ENCODE measurements around the gene ADGRA3.

DNA sequence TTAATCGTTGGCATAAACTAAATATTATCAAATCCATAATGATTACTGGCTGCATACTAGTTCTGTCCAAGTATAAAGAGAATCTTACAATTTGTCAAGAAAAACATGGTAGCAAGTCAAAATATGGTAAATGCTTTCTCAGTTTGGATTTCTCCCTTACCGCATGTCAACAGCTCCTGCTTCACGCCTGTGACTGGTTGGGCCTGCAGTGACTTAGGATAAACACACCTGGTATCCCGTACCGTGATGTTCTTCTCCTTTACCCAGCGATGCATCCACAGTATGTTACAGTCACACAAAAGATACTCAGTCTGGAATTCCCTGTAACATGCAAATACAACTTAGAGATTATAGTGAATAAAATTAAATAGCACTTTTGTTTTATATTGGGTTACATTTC, 71.1 kb downstream of the ADGRA3 start:
- TF ChIP-seq POLR2A (IDR thresholded peaks at IDR 0.05) (no peak), POLR2AphosphoS5 (IDR thresholded peaks at IDR 0.05) (no peak), EP300 (IDR thresholded peaks at IDR 0.05) (no peak)
- TF ChIP-seq, protein P1, sequence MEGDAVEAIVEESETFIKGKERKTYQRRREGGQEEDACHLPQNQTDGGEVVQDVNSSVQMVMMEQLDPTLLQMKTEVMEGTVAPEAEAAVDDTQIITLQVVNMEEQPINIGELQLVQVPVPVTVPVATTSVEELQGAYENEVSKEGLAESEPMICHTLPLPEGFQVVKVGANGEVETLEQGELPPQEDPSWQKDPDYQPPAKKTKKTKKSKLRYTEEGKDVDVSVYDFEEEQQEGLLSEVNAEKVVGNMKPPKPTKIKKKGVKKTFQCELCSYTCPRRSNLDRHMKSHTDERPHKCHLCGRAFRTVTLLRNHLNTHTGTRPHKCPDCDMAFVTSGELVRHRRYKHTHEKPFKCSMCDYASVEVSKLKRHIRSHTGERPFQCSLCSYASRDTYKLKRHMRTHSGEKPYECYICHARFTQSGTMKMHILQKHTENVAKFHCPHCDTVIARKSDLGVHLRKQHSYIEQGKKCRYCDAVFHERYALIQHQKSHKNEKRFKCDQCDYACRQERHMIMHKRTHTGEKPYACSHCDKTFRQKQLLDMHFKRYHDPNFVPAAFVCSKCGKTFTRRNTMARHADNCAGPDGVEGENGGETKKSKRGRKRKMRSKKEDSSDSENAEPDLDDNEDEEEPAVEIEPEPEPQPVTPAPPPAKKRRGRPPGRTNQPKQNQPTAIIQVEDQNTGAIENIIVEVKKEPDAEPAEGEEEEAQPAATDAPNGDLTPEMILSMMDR (IDR thresholded peaks at IDR 0.05): no peak

All from upper lobe of left lung (tissue), 4 donors.